ENCODE results near the gene L3MBTL4. TPM values are rescaled to one million over a fixed set of nuclear protein-coding genes. Genes with fewer than 3 reads are reported as not detected.

L3MBTL4 gene
- total RNA-seq, 2 donors from 2014 or later, result 10.9 to 11.2 TPM

GRCh38 chr18:6069539-6069938 is 345.2 kb downstream of the L3MBTL4 start:
- H3K36me3 ChIP-seq (replicated peaks in 1 of 2; ENCODE audit: insufficient read depth in 1 of 2, low read depth in 2 of 2), result no peaks in the 10 kb centered on the region
- 92 to 94% methylated on average over 4 of the region's 4 CpGs for WGBS, 2 donors
- intact Hi-C loops (cut with DNase I), result no loop called here
- H3K27ac ChIP-seq, result no peak overlapping the region
- TF ChIP-seq, protein P1, sequence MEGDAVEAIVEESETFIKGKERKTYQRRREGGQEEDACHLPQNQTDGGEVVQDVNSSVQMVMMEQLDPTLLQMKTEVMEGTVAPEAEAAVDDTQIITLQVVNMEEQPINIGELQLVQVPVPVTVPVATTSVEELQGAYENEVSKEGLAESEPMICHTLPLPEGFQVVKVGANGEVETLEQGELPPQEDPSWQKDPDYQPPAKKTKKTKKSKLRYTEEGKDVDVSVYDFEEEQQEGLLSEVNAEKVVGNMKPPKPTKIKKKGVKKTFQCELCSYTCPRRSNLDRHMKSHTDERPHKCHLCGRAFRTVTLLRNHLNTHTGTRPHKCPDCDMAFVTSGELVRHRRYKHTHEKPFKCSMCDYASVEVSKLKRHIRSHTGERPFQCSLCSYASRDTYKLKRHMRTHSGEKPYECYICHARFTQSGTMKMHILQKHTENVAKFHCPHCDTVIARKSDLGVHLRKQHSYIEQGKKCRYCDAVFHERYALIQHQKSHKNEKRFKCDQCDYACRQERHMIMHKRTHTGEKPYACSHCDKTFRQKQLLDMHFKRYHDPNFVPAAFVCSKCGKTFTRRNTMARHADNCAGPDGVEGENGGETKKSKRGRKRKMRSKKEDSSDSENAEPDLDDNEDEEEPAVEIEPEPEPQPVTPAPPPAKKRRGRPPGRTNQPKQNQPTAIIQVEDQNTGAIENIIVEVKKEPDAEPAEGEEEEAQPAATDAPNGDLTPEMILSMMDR (IDR thresholded peaks at IDR 0.05), result no peak
- no peak for TF ChIP-seq POLR2A (IDR thresholded peaks at IDR 0.05)
- H3K4me3 ChIP-seq, result no peak overlapping the region
- no peaks in the 10 kb centered on the region for H3K9me3 ChIP-seq
- H3K4me1 ChIP-seq, result no peaks in the 10 kb centered on the region
- no peak for DNase-seq
- no peaks in the 10 kb centered on the region for H3K27me3 ChIP-seq
- ATAC-seq, result no peak

- Histone ChIP-seq H3K9me3 (no peaks in the 10 kb centered on the region), H3K36me3 (replicated peaks in 1 of 2; ENCODE audit: insufficient read depth in 1 of 2, low read depth in 2 of 2) (no peaks in the 10 kb centered on the region), H3K27ac (no peak overlapping the region), H3K4me3 (no peak overlapping the region), H3K4me1 (no peaks in the 10 kb centered on the region), H3K27me3 (no peaks in the 10 kb centered on the region)
- TF ChIP-seq, protein P1 (IDR thresholded peaks at IDR 0.05), result no peak
- no peak for TF ChIP-seq POLR2A (IDR thresholded peaks at IDR 0.05)
- ATAC-seq (no peak), DNase-seq (no peak)
- WGBS, 2 donors, result 83 to 85% methylated on average over 3 of the region's 3 CpGs
- intact Hi-C loops (cut with DNase I), result no loop called here
Measured at GRCh38 chr18:6069103-6069502, 345.6 kb downstream of the L3MBTL4 start.

- 89 to 92% methylated on average over 4 of the region's 4 CpGs for WGBS, 2 donors
- no peak for DNase-seq
- H3K27me3 ChIP-seq, result no peaks in the 10 kb centered on the region
- H3K9me3 ChIP-seq, result no peaks in the 10 kb centered on the region
- H3K36me3 ChIP-seq (replicated peaks in 1 of 2; ENCODE audit: insufficient read depth in 1 of 2, low read depth in 2 of 2), result no peaks in the 10 kb centered on the region
- no peaks in the 10 kb centered on the region for H3K4me1 ChIP-seq
- no peak overlapping the region for H3K27ac ChIP-seq
- TF ChIP-seq, protein P1 (IDR thresholded peaks at IDR 0.05), result no peak
- TF ChIP-seq POLR2A (IDR thresholded peaks at IDR 0.05), result no peak
- ATAC-seq, result no peak
- intact Hi-C loops (cut with DNase I), result no loop called here
- no peak overlapping the region for H3K4me3 ChIP-seq
Measured at GRCh38 chr18:6060149-6060548, 354.6 kb downstream of the L3MBTL4 start.

GRCh38 chr18:6059551-6059950 is 355.2 kb downstream of the L3MBTL4 start:
- WGBS, 2 donors, result 92 to 95% methylated on average over 1 of the region's 1 CpG
- no peak overlapping the region for H3K27ac ChIP-seq
- TF ChIP-seq POLR2A (IDR thresholded peaks at IDR 0.05), result no peak
- TF ChIP-seq, protein P1 (IDR thresholded peaks at IDR 0.05), result no peak
- ATAC-seq (no peak), DNase-seq (no peak)
- H3K4me3 ChIP-seq, result no peak overlapping the region
- intact Hi-C loops (cut with DNase I), result no loop called here
- H3K36me3 ChIP-seq (replicated peaks in 1 of 2; ENCODE audit: insufficient read depth in 1 of 2, low read depth in 2 of 2), result no peaks in the 10 kb centered on the region
- no peaks in the 10 kb centered on the region for H3K27me3 ChIP-seq
- H3K4me1 ChIP-seq, result no peaks in the 10 kb centered on the region
- no peaks in the 10 kb centered on the region for H3K9me3 ChIP-seq

GRCh38 chr18:6058941-6059340 is 355.8 kb downstream of the L3MBTL4 start:
- Histone ChIP-seq H3K4me1 (no peaks in the 10 kb centered on the region), H3K4me3 (no peak overlapping the region), H3K9me3 (no peaks in the 10 kb centered on the region), H3K27me3 (no peaks in the 10 kb centered on the region), H3K36me3 (replicated peaks in 1 of 2; ENCODE audit: insufficient read depth in 1 of 2, low read depth in 2 of 2) (no peaks in the 10 kb centered on the region), H3K27ac (no peak overlapping the region)
- ATAC-seq (no peak), DNase-seq (no peak)
- intact Hi-C loops (cut with DNase I), result no loop called here
- TF ChIP-seq, protein P1 (IDR thresholded peaks at IDR 0.05), result no peak
- TF ChIP-seq POLR2A (IDR thresholded peaks at IDR 0.05), result no peak
- 71 to 76% methylated on average over 6 of the region's 6 CpGs for WGBS, 2 donors

Measured in body of pancreas (tissue), 4 donors.